A549 (cell line): ENCODE data around the gene CERS6. TPM values are rescaled to one million over a fixed set of nuclear protein-coding genes. Genes with fewer than 3 reads are reported as not detected.

Experiments
- ATAC-seq, 2 experiments: fragments of 200-7000 bp in 1 of 2; fragments of >200 bp in 1 of 2; cut with Nextera tagmentation in 1 of 2; cut with Tn5 transposase in 1 of 2; 3 replicates each; pipeline versions ENCODE4 v1.8.0 to v1.9.1; 2018 to 2020; ENCODE audit warnings: mild to moderate bottlenecking in 1 of 2, moderate library complexity in 1 of 2
- CTCF ChIA-PET: fragments of 300-600 bp; sonication (Branson Sonifier 250); formaldehyde crosslinking; extraction: SDS; loops from one replicate; lab custom pipeline; 2021; ENCODE audit warnings: antibody characterized with exemption, inconsistent platforms; lab: Yijun Ruan, JAX
- POLR2A ChIA-PET: fragments of 350-600 bp; formaldehyde crosslinking; extraction: SDS; loops from one replicate; lab custom pipeline; 2021; ENCODE audit warnings: antibody characterized with exemption, inconsistent platforms; lab: Yijun Ruan, JAX
- DNase-seq, 2 experiments: peaks; one replicate each; pipeline versions ENCODE4 v3.0.0 to v3.0.0-alpha.2; 2011 to 2016; ENCODE audit warnings: low read depth in 1 of 2, low spot score in 1 of 2
- FAIRE-seq: peaks from 2 replicates; lab custom pipeline; 2011; peaks lifted over from hg19 to GRCh38; lab: Jason Lieb, UNC
- H3K27ac ChIP-seq, 2 experiments: fragments of >200 bp; sonication (Bioruptor Twin); formaldehyde crosslinking; 3 replicates each; pipeline ENCODE4 v1.5.1; 2016 to 2017
- H3K4me1 ChIP-seq: fragments of >200 bp; sonication (Bioruptor Twin); formaldehyde crosslinking; 3 replicates; pipeline ENCODE4 v1.6.1; 2016
- H3K4me2 ChIP-seq: fragments of >200 bp; sonication (Bioruptor Twin); formaldehyde crosslinking; 3 replicates; pipeline ENCODE4 v1.6.1; 2016
- H3K4me3 ChIP-seq: fragments of >200 bp; sonication (Bioruptor Twin); formaldehyde crosslinking; 3 replicates; pipeline ENCODE4 v1.5.1; 2016
- H3K9me3 ChIP-seq: fragments of >200 bp; sonication (Bioruptor Twin); formaldehyde crosslinking; 3 replicates; pipeline ENCODE4 v1.6.1; 2016
- CBX2 ChIP-seq: fragments of 200-600 bp; sonication (generic); IDR thresholded peaks from 2 replicates; pipeline ENCODE4 v1.6.1; 2016; ENCODE audit warnings: low read depth, mild to moderate bottlenecking, borderline replicate concordance
- CHD4 ChIP-seq: fragments of 200-600 bp; sonication (generic); IDR thresholded peaks from 2 replicates; pipeline ENCODE4 v1.6.1; 2016; ENCODE audit warnings: antibody characterized with exemption, mild to moderate bottlenecking, borderline replicate concordance
- EP300 ChIP-seq, 2 experiments: fragments of >200 bp; sonication (Bioruptor Twin); formaldehyde crosslinking; IDR thresholded peaks; 2 replicates in 1 of 2; 3 replicates in 1 of 2; pipeline ENCODE4 v1.6.1; 2016 to 2017
- ESRRA ChIP-seq: fragments of 150-350 bp; IDR thresholded peaks from 2 replicates; pipeline ENCODE4 v1.6.1; 2014; ENCODE audit warnings: mild to moderate bottlenecking, low read length, borderline replicate concordance
- FOSB ChIP-seq: fragments of 250-450 bp; sonication (Bioruptor Pico); IDR thresholded peaks from 2 replicates; pipeline ENCODE4 v1.5.0; 2020; ENCODE audit warnings: mild to moderate bottlenecking, moderate library complexity
- GATA3 ChIP-seq: IDR thresholded peaks from 2 replicates; pipeline ENCODE4 v1.6.1; 2012; ENCODE audit warnings: borderline replicate concordance
- HOXA7 ChIP-seq: fragments of 250-450 bp; sonication (Bioruptor Pico); IDR thresholded peaks from 2 replicates; pipeline ENCODE4 v1.5.0; 2020; ENCODE audit warnings: mild to moderate bottlenecking, moderate library complexity
- HOXB5 ChIP-seq: fragments of 250-450 bp; sonication (Bioruptor Pico); IDR thresholded peaks from 2 replicates; pipeline ENCODE4 v1.5.0; 2020; ENCODE audit warnings: mild to moderate bottlenecking, moderate library complexity
- JUN ChIP-seq, 2 experiments: fragments of >200 bp; sonication (Bioruptor Twin); formaldehyde crosslinking; IDR thresholded peaks; 2 replicates in 1 of 2; 3 replicates in 1 of 2; pipeline ENCODE4 v1.6.1; 2016 to 2017
- KDM1A ChIP-seq: fragments of 200-600 bp; sonication (generic); IDR thresholded peaks from 2 replicates; pipeline ENCODE4 v1.6.1; 2016; ENCODE audit warnings: low read depth, mild to moderate bottlenecking
- MAFK ChIP-seq: fragments of 450-650 bp; IDR thresholded peaks from 2 replicates; pipeline ENCODE4 v1.6.1; 2014; ENCODE audit not compliant: partially characterized antibody
- MAZ ChIP-seq: fragments of 150-350 bp; IDR thresholded peaks from 2 replicates; pipeline ENCODE4 v1.6.1; 2014; ENCODE audit warnings: antibody characterized with exemption, low read depth, low read length, borderline replicate concordance
- NPAS2 ChIP-seq: fragments of 250-450 bp; sonication (Bioruptor Pico); IDR thresholded peaks from 2 replicates; pipeline ENCODE4 v1.8.0; 2022; ENCODE audit warnings: mild to moderate bottlenecking, moderate library complexity, borderline replicate concordance
- RAD21 ChIP-seq, 2 experiments: fragments of >200 bp in 1 of 2; sonication (Bioruptor Twin) in 1 of 2; formaldehyde crosslinking in 1 of 2; IDR thresholded peaks in 1 of 2; conservative IDR thresholded peaks in 1 of 2; 2 replicates in 1 of 2; 3 replicates in 1 of 2; pipeline ENCODE4 v1.6.1; 2012 to 2018; ENCODE audit warnings: inconsistent platforms in 1 of 2
- RARB ChIP-seq: fragments of 250-450 bp; sonication (Bioruptor Pico); IDR thresholded peaks from 2 replicates; pipeline ENCODE4 v1.8.0; 2021; ENCODE audit warnings: mild to moderate bottlenecking, moderate library complexity
- RCOR1 ChIP-seq: fragments of 150-350 bp; IDR thresholded peaks from 2 replicates; pipeline ENCODE4 v1.6.1; 2014; ENCODE audit warnings: antibody characterized with exemption, low read length, low read depth
- RNF2 ChIP-seq: fragments of 200-600 bp; sonication (generic); IDR thresholded peaks from 2 replicates; pipeline ENCODE4 v1.6.1; 2016; ENCODE audit warnings: low read depth, mild to moderate bottlenecking, antibody characterized with exemption, moderate library complexity, borderline replicate concordance
- SMC3 ChIP-seq: fragments of >200 bp; sonication (Bioruptor Twin); formaldehyde crosslinking; IDR thresholded peaks from 3 replicates; pipeline ENCODE4 v1.6.1; 2018; ENCODE audit warnings: inconsistent platforms
- TP53 ChIP-seq: fragments of 250-450 bp; sonication (Bioruptor Pico); IDR thresholded peaks from 2 replicates; pipeline ENCODE4 v1.5.0; 2021; ENCODE audit warnings: mild to moderate bottlenecking, moderate library complexity
- ZFP36 ChIP-seq: fragments of 450-650 bp; IDR thresholded peaks from 2 replicates; pipeline ENCODE4 v1.6.1; 2014; ENCODE audit warnings: borderline replicate concordance; ENCODE audit not compliant: partially characterized antibody
- ZNF302 ChIP-seq: fragments of 250-450 bp; sonication (Bioruptor Pico); IDR thresholded peaks from 2 replicates; pipeline ENCODE4 v1.9.0; 2021; ENCODE audit warnings: inconsistent platforms, mild to moderate bottlenecking, moderate library complexity
- WGBS: methylation state at CpG from one replicate; pipeline ENCODE4 v1.1.6; 2017; ENCODE audit errors: missing lambda C conversion rate; 5-methylcytosine and 5-hydroxymethylcytosine counted together
- polyA plus RNA-seq, 4 experiments: library from polyadenylated mRNA; depleted of rRNA in 3 of 4; stranded (reverse); fragments of >200 nt; fragmentation: RNase III in 1 of 4; extraction: RNeasy Plus Mini Kit Qiagen cat#74134 plus additional on column Dnase treatment in 1 of 4; gene quantifications; 2 replicates in 3 of 4; 3 replicates in 1 of 4; pipeline ENCODE4 v1.2.3, GENCODE V29; 2011 to 2017
- TF ChIP-seq, protein P1 (sequence below): fragments of >200 bp; sonication (Bioruptor Twin); formaldehyde crosslinking; IDR thresholded peaks from 2 replicates; pipeline ENCODE4 v1.6.1; 2016
- TF ChIP-seq, protein P2 (sequence below): fragments of >200 bp; sonication (Bioruptor Twin); formaldehyde crosslinking; IDR thresholded peaks from 3 replicates; pipeline ENCODE4 v1.6.1; 2016
- TF ChIP-seq, protein P3 (sequence below): IDR thresholded peaks from 2 replicates; pipeline ENCODE4 v1.6.1; 2012
- TF ChIP-seq, protein P4 (sequence below): fragments of 200-600 bp; sonication (generic); IDR thresholded peaks from 2 replicates; pipeline ENCODE4 v1.6.1; 2016; ENCODE audit warnings: antibody characterized with exemption, mild to moderate bottlenecking, moderate library complexity

CERS6 gene
- polyA plus RNA-seq, 2 of the 4 experiments (the other 2 are of a cell fraction): 12.0 to 16.9 TPM

DNA sequence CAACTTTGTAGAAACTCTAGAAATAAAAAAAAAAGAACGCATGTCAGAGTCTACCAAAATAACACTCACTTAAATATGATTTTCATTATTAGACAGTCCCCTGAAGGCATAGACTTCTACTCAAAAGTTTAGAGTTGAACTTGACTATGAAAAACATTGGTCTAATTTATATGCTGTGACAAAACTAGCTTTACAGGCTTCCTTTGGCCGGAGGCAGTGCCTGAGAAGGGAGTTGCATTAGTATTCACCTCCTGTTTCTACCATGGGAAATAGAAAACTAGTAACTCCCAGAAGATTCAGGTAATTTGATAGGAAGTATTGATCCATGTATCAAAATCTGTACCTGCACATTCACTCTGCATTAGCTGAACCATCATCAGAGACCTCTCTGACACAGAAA is 182.9 kb downstream of the CERS6 start:
- H3K4me1 ChIP-seq: no peaks in the 10 kb centered on the region
- CTCF ChIA-PET: interaction anchor here (1.0 kb wide), 1 partner anchor 10 kb away, joined by 4 read pairs; no protein-coding TSS in a partner anchor
- no peak overlapping the region for H3K4me2 ChIP-seq

DNA sequence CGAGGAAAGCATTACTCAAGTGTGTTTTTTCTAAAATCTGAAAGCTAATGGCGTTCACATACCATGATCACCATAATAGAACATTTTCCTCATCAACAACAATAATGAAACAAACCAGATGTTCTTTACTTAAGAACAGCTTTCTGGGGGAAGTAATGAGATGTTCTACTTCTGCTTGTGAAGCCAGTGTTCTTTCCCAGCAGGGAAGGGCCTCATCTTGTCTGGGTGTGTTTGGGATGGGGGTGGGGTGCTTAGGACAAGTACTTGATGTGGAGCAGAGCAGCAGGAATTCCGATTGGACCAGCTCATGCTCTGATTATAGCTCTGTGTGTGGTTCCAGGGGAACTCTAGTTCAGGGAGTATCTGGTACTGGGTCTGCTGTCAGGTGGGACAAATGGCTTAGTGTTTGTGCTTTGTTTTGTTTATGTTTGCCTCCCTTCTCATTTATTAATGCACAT is 183.4 kb downstream of the CERS6 start:
- FAIRE-seq: no peak
- H3K4me1 ChIP-seq: no peaks in the 10 kb centered on the region
- DNase-seq: peak in 1 of 2 experiments; percentile 12
- no peak for TF ChIP-seq HOXA7 (CRISPR knock-in tag)
- TF ChIP-seq, protein P1, sequence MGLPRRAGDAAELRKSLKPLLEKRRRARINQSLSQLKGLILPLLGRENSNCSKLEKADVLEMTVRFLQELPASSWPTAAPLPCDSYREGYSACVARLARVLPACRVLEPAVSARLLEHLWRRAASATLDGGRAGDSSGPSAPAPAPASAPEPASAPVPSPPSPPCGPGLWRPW: no peak
- no peaks in the 10 kb centered on the region for H3K9me3 ChIP-seq
- ATAC-seq: no peak; a peak in 1 of 6 replicates
- H3K27ac ChIP-seq: no peak overlapping the region
- no peak overlapping the region for H3K4me2 ChIP-seq
- no peak overlapping the region for H3K4me3 ChIP-seq
- CTCF ChIA-PET: interaction anchor here (1.0 kb wide), 1 partner anchor 9 kb away, joined by 4 read pairs; no protein-coding TSS in a partner anchor
- WGBS: 85% methylated on average over 3 of the region's 3 CpGs
- POLR2A ChIA-PET: no interaction called here

More for the DNA sequence above, 182.9 kb downstream of the CERS6 start:
- no peak for ATAC-seq
- no peak for FAIRE-seq
- Histone ChIP-seq H3K4me3 (no peak overlapping the region), H3K9me3 (no peaks in the 10 kb centered on the region), H3K27ac (no peak overlapping the region)
- WGBS: 90% methylated on average over 2 of the region's 2 CpGs
- no peak for DNase-seq
- TF ChIP-seq, protein P2, sequence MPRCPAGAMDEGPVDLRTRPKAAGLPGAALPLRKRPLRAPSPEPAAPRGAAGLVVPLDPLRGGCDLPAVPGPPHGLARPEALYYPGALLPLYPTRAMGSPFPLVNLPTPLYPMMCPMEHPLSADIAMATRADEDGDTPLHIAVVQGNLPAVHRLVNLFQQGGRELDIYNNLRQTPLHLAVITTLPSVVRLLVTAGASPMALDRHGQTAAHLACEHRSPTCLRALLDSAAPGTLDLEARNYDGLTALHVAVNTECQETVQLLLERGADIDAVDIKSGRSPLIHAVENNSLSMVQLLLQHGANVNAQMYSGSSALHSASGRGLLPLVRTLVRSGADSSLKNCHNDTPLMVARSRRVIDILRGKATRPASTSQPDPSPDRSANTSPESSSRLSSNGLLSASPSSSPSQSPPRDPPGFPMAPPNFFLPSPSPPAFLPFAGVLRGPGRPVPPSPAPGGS: no peak
- TF ChIP-seq, protein P3, sequence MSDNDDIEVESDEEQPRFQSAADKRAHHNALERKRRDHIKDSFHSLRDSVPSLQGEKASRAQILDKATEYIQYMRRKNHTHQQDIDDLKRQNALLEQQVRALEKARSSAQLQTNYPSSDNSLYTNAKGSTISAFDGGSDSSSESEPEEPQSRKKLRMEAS: no peak
- TF ChIP-seq FOSB (CRISPR knock-in tag): no peak
- TF ChIP-seq HOXB5 (CRISPR knock-in tag): no peak
- TF ChIP-seq RARB (CRISPR knock-in tag): no peak
- no peak for TF ChIP-seq ESRRA
- TF ChIP-seq NPAS2 (CRISPR knock-in tag): no peak
- TF ChIP-seq ZFP36: no peak
- TF ChIP-seq TP53: no peak
- TF ChIP-seq RCOR1: no peak
- TF ChIP-seq CBX2: no peak
- no peak for TF ChIP-seq JUN (IDR thresholded peaks at IDR 0.05)
- TF ChIP-seq RAD21 (conservative IDR thresholded peaks at IDR 0.05 in 1 of 2, IDR thresholded peaks at IDR 0.05 in 1 of 2): no peak
- no peak for TF ChIP-seq ZNF302 (CRISPR knock-in tag)
- TF ChIP-seq GATA3: no peak
- POLR2A ChIA-PET: no interaction called here

DNA sequence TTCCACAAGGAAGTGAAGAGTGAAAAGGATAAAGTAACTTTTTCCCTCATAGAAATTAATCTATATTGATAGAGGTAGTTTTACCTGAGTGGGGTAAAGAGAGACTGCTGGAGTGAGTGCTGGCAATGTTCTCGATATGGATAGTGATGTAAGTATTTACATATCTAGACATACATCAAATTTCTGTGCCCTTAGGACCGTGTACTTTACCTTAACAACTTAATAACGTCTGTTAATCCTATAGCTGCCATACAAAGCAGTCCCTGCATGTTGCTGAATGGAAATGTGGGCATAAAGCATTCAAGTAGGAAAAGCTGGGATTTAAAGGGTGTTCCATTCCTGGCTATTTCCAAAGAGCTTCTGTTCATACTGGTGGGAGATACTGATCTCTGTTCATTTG is 184.0 kb downstream of the CERS6 start:
- 77% methylated on average over 3 of the region's 3 CpGs for WGBS
- no peak for TF ChIP-seq HOXA7 (CRISPR knock-in tag)
- TF ChIP-seq RNF2: no peak
- TF ChIP-seq EP300 (IDR thresholded peaks at IDR 0.05): no peak
- no peak for TF ChIP-seq ZFP36
- no peak for TF ChIP-seq CHD4
- TF ChIP-seq RAD21 (conservative IDR thresholded peaks at IDR 0.05 in 1 of 2, IDR thresholded peaks at IDR 0.05 in 1 of 2): no peak
- no peak for TF ChIP-seq JUN (IDR thresholded peaks at IDR 0.05)
- TF ChIP-seq MAZ: no peak
- TF ChIP-seq KDM1A: no peak
- no peak for TF ChIP-seq SMC3
- TF ChIP-seq, protein P4, sequence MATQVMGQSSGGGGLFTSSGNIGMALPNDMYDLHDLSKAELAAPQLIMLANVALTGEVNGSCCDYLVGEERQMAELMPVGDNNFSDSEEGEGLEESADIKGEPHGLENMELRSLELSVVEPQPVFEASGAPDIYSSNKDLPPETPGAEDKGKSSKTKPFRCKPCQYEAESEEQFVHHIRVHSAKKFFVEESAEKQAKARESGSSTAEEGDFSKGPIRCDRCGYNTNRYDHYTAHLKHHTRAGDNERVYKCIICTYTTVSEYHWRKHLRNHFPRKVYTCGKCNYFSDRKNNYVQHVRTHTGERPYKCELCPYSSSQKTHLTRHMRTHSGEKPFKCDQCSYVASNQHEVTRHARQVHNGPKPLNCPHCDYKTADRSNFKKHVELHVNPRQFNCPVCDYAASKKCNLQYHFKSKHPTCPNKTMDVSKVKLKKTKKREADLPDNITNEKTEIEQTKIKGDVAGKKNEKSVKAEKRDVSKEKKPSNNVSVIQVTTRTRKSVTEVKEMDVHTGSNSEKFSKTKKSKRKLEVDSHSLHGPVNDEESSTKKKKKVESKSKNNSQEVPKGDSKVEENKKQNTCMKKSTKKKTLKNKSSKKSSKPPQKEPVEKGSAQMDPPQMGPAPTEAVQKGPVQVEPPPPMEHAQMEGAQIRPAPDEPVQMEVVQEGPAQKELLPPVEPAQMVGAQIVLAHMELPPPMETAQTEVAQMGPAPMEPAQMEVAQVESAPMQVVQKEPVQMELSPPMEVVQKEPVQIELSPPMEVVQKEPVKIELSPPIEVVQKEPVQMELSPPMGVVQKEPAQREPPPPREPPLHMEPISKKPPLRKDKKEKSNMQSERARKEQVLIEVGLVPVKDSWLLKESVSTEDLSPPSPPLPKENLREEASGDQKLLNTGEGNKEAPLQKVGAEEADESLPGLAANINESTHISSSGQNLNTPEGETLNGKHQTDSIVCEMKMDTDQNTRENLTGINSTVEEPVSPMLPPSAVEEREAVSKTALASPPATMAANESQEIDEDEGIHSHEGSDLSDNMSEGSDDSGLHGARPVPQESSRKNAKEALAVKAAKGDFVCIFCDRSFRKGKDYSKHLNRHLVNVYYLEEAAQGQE: no peak
- TF ChIP-seq MAFK: no peak
- ATAC-seq (no peak), FAIRE-seq (no peak), DNase-seq (no peak)
- no peak overlapping the region for H3K4me2 ChIP-seq
- no peaks in the 10 kb centered on the region for H3K4me1 ChIP-seq
- no peak overlapping the region for H3K27ac ChIP-seq
- POLR2A ChIA-PET: no interaction called here
- no peak overlapping the region for H3K4me3 ChIP-seq
- H3K9me3 ChIP-seq: no peaks in the 10 kb centered on the region
- CTCF ChIA-PET: no interaction called here
